Measurements from ENCODE around the gene MCM6. TPM values are rescaled to one million over a fixed set of nuclear protein-coding genes. Genes with fewer than 3 reads are reported as not detected.
A peak's percentile ranks its signal among the peaks of the same experiment; 100 is the strongest.

The MCM6 gene
- total and polyA plus RNA-seq, 11 donors, result 1.0 to 16.1 (median 3.7) TPM

DNA sequence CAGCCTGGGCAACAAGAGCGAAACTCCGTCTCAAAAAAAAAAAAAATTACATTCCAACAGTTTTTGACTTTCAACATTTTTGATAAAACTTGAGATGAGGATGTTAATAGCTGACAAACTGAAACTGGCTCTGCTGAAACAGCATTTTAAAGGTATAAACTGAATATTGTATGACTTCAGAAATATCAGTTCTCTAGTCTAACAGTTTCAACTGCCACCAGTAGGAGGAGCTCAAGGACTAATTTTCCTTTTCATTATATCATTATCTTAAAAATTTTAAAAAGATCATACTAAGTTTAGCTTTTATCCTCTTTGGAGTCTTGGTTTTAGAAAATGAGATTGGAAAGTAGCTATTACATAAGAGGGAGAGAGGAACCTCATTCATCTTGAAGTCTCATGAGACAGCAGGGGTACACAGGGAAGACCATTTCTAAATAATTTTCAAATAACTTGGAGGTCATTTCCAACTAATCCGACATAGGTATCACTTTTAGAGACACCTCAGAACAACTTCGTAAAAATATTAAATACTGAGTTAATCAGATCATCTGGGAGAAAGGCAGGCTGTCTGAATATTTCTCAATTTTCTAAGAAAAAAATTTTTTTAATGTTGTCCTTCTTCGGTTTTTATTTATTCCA, 37.6 kb upstream of the MCM6 start:
- Histone ChIP-seq H3K27ac (no peak overlapping the region), H3K9me3 (no peaks in the 10 kb centered on the region), H3K36me3 (peaks cover 0 to 71% (median 48%) of the 10 kb centered on the region in 9 donors), H3K27me3 (no peaks in the 10 kb centered on the region), H3K4me1 (no peaks in the 10 kb centered on the region), H3K4me3 (no peak overlapping the region)
- TF ChIP-seq, protein P1, sequence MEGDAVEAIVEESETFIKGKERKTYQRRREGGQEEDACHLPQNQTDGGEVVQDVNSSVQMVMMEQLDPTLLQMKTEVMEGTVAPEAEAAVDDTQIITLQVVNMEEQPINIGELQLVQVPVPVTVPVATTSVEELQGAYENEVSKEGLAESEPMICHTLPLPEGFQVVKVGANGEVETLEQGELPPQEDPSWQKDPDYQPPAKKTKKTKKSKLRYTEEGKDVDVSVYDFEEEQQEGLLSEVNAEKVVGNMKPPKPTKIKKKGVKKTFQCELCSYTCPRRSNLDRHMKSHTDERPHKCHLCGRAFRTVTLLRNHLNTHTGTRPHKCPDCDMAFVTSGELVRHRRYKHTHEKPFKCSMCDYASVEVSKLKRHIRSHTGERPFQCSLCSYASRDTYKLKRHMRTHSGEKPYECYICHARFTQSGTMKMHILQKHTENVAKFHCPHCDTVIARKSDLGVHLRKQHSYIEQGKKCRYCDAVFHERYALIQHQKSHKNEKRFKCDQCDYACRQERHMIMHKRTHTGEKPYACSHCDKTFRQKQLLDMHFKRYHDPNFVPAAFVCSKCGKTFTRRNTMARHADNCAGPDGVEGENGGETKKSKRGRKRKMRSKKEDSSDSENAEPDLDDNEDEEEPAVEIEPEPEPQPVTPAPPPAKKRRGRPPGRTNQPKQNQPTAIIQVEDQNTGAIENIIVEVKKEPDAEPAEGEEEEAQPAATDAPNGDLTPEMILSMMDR (IDR thresholded peaks at IDR 0.05), result peak; percentile 66 to 87 (median 77)
- TF ChIP-seq POLR2A (IDR thresholded peaks at IDR 0.05), result no peak
- WGBS, 4 donors, result 78 to 83% (median 81%) methylated on average over 5 of the region's 5 CpGs
- intact Hi-C loops (cut with DNase I), result loop anchor here in 6 of 10 donors (2.0 to 10.0 kb wide), 7 partner anchors 201 to 1923 kb away; partner anchors contain the start of gene CXCR4 (in 4 of the 6)
- DNase-seq, result peak in 1 of 5 donors; percentile 16
- ATAC-seq, result no peak

DNA sequence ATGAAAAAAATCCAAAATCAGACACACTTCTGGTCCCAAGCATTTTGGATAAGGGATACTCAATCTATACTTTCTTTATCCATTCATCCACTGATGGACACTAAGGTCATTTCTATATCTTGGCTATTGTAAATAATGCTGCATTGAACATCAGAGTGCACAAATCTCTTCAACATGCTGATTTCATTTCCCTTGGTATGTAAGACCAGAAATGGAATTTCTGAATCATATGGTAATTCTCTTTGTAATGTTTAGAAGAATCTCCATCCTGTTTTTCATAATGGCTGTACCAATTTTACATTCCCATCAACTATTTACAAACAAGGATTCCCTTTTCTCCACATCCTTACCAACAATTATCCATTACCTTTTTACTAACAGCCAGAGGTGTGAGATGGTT, 33.7 kb upstream of the MCM6 start:
- H3K36me3 ChIP-seq, result peaks cover 0 to 94% (median 76%) of the 10 kb centered on the region in 9 donors

DNA sequence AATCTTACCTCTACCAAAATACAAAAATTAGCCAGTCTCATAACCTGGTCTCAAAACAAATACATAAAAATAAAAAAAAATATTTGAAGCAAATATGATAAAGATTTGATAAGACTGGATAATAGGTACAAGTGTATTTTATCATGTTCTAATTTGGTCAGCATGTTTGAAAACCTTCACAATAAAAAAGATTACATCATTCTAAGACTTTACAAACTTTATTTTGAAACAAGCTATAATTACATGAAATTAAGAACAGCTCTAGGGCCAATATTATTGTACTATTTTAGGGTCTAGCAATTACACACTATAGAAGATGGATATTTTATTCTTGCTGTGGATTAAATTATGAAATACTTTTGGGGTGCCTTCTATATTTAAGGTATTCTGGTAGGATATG, 29.4 kb upstream of the MCM6 start:
- Histone ChIP-seq H3K4me3 (no peak overlapping the region), H3K27me3 (no peaks in the 10 kb centered on the region), H3K9me3 (no peaks in the 10 kb centered on the region), H3K27ac (no peak overlapping the region), H3K36me3 (peaks cover 0 to 92% (median 65%) of the 10 kb centered on the region in 9 donors), H3K4me1 (no peaks in the 10 kb centered on the region)
- TF ChIP-seq POLR2A (IDR thresholded peaks at IDR 0.05), result no peak
- TF ChIP-seq, protein P1 (IDR thresholded peaks at IDR 0.05), result no peak
- intact Hi-C loops (cut with DNase I), result no loop called here
- DNase-seq (no peak), ATAC-seq (no peak)

More for the DNA sequence above, 33.7 kb upstream of the MCM6 start:
- TF ChIP-seq, protein P1 (IDR thresholded peaks at IDR 0.05), result no peak
- TF ChIP-seq POLR2A (IDR thresholded peaks at IDR 0.05), result no peak
- ATAC-seq (no peak), DNase-seq (no peak)
- Histone ChIP-seq H3K4me3 (no peak overlapping the region), H3K27ac (no peak overlapping the region), H3K9me3 (no peaks in the 10 kb centered on the region), H3K27me3 (no peaks in the 10 kb centered on the region), H3K4me1 (no peaks in the 10 kb centered on the region)
- intact Hi-C loops (cut with DNase I), result loop anchor here in 4 of 10 donors (5.0 to 10.0 kb wide), 4 partner anchors 205 to 1927 kb away; partner anchors contain the start of gene CXCR4 (in 4 of the 4)

DNA sequence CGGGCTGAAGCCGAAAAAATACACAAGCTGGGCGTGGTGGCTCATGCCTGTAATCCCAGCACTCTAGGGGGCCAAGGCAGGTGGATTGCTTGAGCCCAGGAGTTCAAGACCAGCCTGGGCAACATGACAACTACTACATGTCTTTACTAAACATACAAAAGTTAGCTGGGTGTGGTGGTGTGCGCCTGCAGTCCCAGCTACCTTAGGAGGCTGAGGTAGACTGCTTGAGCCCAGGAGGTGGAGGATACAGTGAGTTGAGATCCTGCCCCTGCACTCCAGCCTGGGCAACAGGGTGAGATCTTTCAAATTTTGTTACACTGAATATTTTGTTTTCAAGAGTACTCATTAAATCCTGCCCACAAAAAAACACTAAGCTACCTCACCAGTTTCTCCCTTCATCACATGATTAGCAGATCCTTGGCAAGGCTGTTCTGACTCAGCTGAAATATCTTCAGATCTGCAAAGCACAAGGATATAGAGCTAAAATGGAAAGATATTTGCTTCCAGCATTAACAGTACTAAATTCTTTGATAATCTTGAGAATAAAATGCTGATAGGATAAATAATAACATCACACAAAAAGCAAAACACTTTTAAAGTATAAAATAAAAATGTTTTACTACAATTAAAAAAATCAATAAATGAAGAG, 28.2 kb upstream of the MCM6 start:
- Histone ChIP-seq H3K4me3 (no peak overlapping the region), H3K4me1 (no peaks in the 10 kb centered on the region), H3K9me3 (no peaks in the 10 kb centered on the region), H3K27me3 (no peaks in the 10 kb centered on the region), H3K27ac (no peak overlapping the region), H3K36me3 (peaks cover 0 to 80% (median 53%) of the 10 kb centered on the region in 9 donors)
- intact Hi-C loops (cut with DNase I), result no loop called here
- WGBS, 4 donors, result 95 to 96% (median 95%) methylated on average over 4 of the region's 4 CpGs
- TF ChIP-seq, protein P1 (IDR thresholded peaks at IDR 0.05), result no peak
- TF ChIP-seq POLR2A (IDR thresholded peaks at IDR 0.05), result no peak
- ATAC-seq, result peak in 1 of 4 donors; percentile 12
- no peak for DNase-seq
